ENCODE results near the gene TRIM49.
"Not testable (repeated sequence)": the region's sequence is repeated elsewhere in the genome, so short reads cannot be mapped to it uniquely, and the experiment has no call there.

Gene TRIM49

GRCh38 chr11:89808475-89808874 is at the start of gene TRIM49:
Gene TRIM49 (minus strand): TSS chr11:89808575. CDS start chr11:89804469, 4,106 bp downstream.
- not testable (repeated sequence) for DNase-seq

- not testable (repeated sequence) for DNase-seq
Measured at GRCh38 chr11:89826694-89827093, 18.3 kb upstream of the TRIM49 start.

GRCh38 chr11:89820008-89820407 is 11.6 kb upstream of the TRIM49 start:
- not testable (repeated sequence) for DNase-seq

- not testable (repeated sequence) for DNase-seq
Measured at GRCh38 chr11:89813535-89813934, 5.2 kb upstream of the TRIM49 start.

- not testable (repeated sequence) for DNase-seq
Measured at GRCh38 chr11:89787506-89788063, 20.8 kb downstream of the TRIM49 start.

GRCh38 chr11:89785726-89786125 is 22.6 kb downstream of the TRIM49 start:
- not testable (repeated sequence) for DNase-seq

- not testable (repeated sequence) for DNase-seq
Measured at GRCh38 chr11:89750822-89751221, 57.6 kb downstream of the TRIM49 start.

All from activated naive CD4-positive, alpha-beta T cell treated with anti-CD3 and anti-CD28 coated beads, Interleukin-2, amount 50 U/mL, for 16 hours (primary cell).